ENCODE results near the gene SDS. TPM values are rescaled to one million over a fixed set of nuclear protein-coding genes. Genes with fewer than 3 reads are reported as not detected.

SDS gene
- total and polyA plus RNA-seq, 2 of the 13 experiments (the other 11 are each of a cell fraction or from before 2014, with no cell fraction given) = not detected

GRCh38 chr12:113453330-113453729 is 49.6 kb upstream of the SDS start (continued):
- TF ChIP-seq DZIP1 (CRISPR knock-in tag; IDR thresholded peaks at IDR 0.05) (no peak), CHD2 (IDR thresholded peaks at IDR 0.05; ENCODE audit: low read depth, low read length) (no peak), TEF (CRISPR knock-in tag; IDR thresholded peaks at IDR 0.05) (no peak), KLF13 (CRISPR knock-in tag; IDR thresholded peaks at IDR 0.05) (no peak), ZBTB10 (CRISPR knock-in tag; IDR thresholded peaks at IDR 0.05; ENCODE audit: borderline replicate concordance) (no peak), IKZF5 (CRISPR knock-in tag; IDR thresholded peaks at IDR 0.05) (no peak), ZMAT3 (CRISPR knock-in tag; conservative IDR thresholded peaks at IDR 0.05) (no peak), AHDC1 (CRISPR knock-in tag; IDR thresholded peaks at IDR 0.05; ENCODE audit: borderline replicate concordance) (no peak)
